ENCODE data around the gene OR56A1. TPM values are rescaled to one million over a fixed set of nuclear protein-coding genes. Genes with fewer than 3 reads are reported as not detected.
"Not testable (repeated sequence)": the region's sequence is repeated elsewhere in the genome, so short reads cannot be mapped to it uniquely, and the experiment has no call there.

The OR56A1 gene
- under 0.01 TPM in 1 of 2 replicates, not detected in the other for total RNA-seq (ENCODE audit: low replicate concordance)

- no peak within 1 kb of the TSS for H3K4me3 ChIP-seq (ENCODE audit: low read depth, low read length)
- no peak for TF ChIP-seq CTCF (IDR thresholded peaks at IDR 0.05; ENCODE audit: insufficient read depth, low read length)
- no peak for DNase-seq (ENCODE audit: low read depth)
Observed at GRCh38 chr11:6030708-6031405, at the start of gene OR56A1. Gene OR56A1 (minus strand): TSS chr11:6030758. CDS start chr11:6027692, 3,066 bp downstream.

- TF ChIP-seq CTCF (IDR thresholded peaks at IDR 0.05; ENCODE audit: insufficient read depth, low read length), result no peak
- no peak overlapping the region for H3K4me3 ChIP-seq (ENCODE audit: low read depth, low read length)
- no peak for DNase-seq (ENCODE audit: low read depth)
Observed at GRCh38 chr11:6079463-6079862, 48.9 kb upstream of the OR56A1 start.

- H3K4me3 ChIP-seq (ENCODE audit: low read depth, low read length), result no peak overlapping the region
- no peak for TF ChIP-seq CTCF (IDR thresholded peaks at IDR 0.05; ENCODE audit: insufficient read depth, low read length)
- no peak for DNase-seq (ENCODE audit: low read depth)
Observed at GRCh38 chr11:6077723-6078122, 47.2 kb upstream of the OR56A1 start.

- not testable (repeated sequence) for H3K4me3 ChIP-seq (ENCODE audit: low read depth, low read length); DNase-seq (ENCODE audit: low read depth)
Observed at GRCh38 chr11:6076443-6076842, 45.9 kb upstream of the OR56A1 start.

GRCh38 chr11:6067502-6067901 is 36.9 kb upstream of the OR56A1 start:
- no peak overlapping the region for H3K4me3 ChIP-seq (ENCODE audit: low read depth, low read length)
- no peak for DNase-seq (ENCODE audit: low read depth)
- TF ChIP-seq CTCF (IDR thresholded peaks at IDR 0.05; ENCODE audit: insufficient read depth, low read length), result no peak

- no peak for DNase-seq (ENCODE audit: low read depth)
- no peak for TF ChIP-seq CTCF (IDR thresholded peaks at IDR 0.05; ENCODE audit: insufficient read depth, low read length)
- H3K4me3 ChIP-seq (ENCODE audit: low read depth, low read length), result no peak overlapping the region
Observed at GRCh38 chr11:6062691-6063358, 32.3 kb upstream of the OR56A1 start.

- no peak for DNase-seq (ENCODE audit: low read depth)
- no peak for TF ChIP-seq CTCF (IDR thresholded peaks at IDR 0.05; ENCODE audit: insufficient read depth, low read length)
- no peak overlapping the region for H3K4me3 ChIP-seq (ENCODE audit: low read depth, low read length)
Observed at GRCh38 chr11:6061475-6061874, 30.9 kb upstream of the OR56A1 start.
